ENCODE results near the gene UNC5C.

The UNC5C gene

DNA sequence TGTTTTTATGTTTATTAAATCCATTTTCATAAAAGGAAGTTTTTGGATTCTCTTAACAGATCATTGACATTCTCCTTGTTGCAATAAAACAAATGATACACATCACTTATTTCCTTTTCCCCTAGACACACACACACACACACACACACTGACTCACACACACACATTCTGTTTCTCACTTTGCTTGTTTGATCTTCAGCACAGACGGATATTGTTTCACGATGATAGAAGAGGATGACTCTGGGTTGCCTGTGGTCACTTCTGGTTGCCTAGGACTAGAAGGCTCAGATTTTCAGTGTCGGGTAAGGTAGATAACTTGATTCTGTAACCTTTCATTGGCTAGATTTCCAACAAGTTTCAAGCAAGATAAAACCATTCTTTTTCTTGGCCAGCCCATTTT, 434.3 kb downstream of the UNC5C start:
- H3K27me3 ChIP-seq (replicated peaks; ENCODE audit: control insufficient read depth, insufficient read depth, low read length) = no peaks in the 10 kb centered on the region
- no peak for DNase-seq (ENCODE audit: extremely low read depth, insufficient read length)
- TF ChIP-seq, protein P1, sequence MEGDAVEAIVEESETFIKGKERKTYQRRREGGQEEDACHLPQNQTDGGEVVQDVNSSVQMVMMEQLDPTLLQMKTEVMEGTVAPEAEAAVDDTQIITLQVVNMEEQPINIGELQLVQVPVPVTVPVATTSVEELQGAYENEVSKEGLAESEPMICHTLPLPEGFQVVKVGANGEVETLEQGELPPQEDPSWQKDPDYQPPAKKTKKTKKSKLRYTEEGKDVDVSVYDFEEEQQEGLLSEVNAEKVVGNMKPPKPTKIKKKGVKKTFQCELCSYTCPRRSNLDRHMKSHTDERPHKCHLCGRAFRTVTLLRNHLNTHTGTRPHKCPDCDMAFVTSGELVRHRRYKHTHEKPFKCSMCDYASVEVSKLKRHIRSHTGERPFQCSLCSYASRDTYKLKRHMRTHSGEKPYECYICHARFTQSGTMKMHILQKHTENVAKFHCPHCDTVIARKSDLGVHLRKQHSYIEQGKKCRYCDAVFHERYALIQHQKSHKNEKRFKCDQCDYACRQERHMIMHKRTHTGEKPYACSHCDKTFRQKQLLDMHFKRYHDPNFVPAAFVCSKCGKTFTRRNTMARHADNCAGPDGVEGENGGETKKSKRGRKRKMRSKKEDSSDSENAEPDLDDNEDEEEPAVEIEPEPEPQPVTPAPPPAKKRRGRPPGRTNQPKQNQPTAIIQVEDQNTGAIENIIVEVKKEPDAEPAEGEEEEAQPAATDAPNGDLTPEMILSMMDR (IDR thresholded peaks at IDR 0.05; ENCODE audit: insufficient read depth, low read length, poor library complexity, severe bottlenecking) = no peak
- no peaks in the 10 kb centered on the region for H3K36me3 ChIP-seq (ENCODE audit: control insufficient read depth, insufficient read depth, low read length)
- H3K4me3 ChIP-seq (replicated peaks; ENCODE audit: low read depth, low read length) = no peak overlapping the region
